ENCODE data around the gene TTC21A. TPM values are rescaled to one million over a fixed set of nuclear protein-coding genes. Genes with fewer than 3 reads are reported as not detected.

TTC21A gene
- total RNA-seq, 1 donor from 2014 or later: 6.2 TPM

GRCh38 chr3:39090922-39091321, 16.6 kb upstream of the TTC21A start:
- Mint-ChIP-seq H3K36me3 (ENCODE audit: low read depth) (peaks cover 31% of the 10 kb centered on the region), H3K4me3 (ENCODE audit: unreplicated experiment) (no peak overlapping the region), H3K4me1 (ENCODE audit: low read depth) (peaks cover 10% of the 10 kb centered on the region), H3K27ac (ENCODE audit: unreplicated experiment) (no peak overlapping the region), H3K9me3 (ENCODE audit: low read depth) (no peaks in the 10 kb centered on the region), H3K27me3 (ENCODE audit: low read depth) (no peaks in the 10 kb centered on the region)
- TF ChIP-seq, protein P1, sequence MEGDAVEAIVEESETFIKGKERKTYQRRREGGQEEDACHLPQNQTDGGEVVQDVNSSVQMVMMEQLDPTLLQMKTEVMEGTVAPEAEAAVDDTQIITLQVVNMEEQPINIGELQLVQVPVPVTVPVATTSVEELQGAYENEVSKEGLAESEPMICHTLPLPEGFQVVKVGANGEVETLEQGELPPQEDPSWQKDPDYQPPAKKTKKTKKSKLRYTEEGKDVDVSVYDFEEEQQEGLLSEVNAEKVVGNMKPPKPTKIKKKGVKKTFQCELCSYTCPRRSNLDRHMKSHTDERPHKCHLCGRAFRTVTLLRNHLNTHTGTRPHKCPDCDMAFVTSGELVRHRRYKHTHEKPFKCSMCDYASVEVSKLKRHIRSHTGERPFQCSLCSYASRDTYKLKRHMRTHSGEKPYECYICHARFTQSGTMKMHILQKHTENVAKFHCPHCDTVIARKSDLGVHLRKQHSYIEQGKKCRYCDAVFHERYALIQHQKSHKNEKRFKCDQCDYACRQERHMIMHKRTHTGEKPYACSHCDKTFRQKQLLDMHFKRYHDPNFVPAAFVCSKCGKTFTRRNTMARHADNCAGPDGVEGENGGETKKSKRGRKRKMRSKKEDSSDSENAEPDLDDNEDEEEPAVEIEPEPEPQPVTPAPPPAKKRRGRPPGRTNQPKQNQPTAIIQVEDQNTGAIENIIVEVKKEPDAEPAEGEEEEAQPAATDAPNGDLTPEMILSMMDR (IDR thresholded peaks at IDR 0.05): no peak
- DNase-seq (ENCODE audit: low spot score): no peak

DNA sequence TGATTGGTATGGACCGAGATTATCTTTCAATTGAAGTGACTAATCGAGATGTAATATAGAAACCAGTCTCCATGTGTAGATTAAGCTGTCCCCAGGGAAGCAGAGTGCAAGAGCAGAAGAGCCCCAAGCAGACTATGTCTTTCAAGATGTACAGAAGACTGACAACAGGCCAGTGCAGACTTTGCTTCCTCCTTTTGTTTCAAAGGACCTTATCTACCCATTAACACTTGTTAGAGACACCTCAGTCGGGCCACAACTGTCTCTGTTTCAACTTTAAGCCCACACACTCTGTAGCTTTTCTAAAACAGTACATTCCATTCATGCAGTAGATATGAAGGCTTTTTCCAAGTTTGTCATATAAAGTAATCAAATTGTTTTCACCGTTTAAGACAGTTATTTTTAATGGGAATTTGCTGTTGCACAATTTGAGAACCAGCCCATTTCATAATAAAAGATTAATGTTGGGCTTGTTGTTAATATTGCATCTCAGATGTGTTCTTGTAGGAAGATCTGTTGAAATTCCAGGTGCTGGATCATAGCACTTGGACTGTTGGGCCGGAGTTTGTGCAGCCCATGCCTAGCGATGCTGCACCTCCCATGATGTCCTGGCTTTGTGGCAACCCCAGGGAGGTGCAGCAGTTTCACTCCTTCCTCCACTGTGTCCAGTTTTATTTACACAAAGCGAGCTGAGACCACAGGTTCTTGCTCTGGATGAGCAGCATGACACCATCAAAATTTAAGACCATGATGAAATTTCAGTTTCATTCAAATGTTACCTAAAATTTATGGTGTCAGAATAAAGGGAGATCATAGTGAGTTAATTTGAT, 12.4 kb upstream of the TTC21A start:
- DNase-seq (ENCODE audit: low spot score): no peak
- H3K36me3 Mint-ChIP-seq (ENCODE audit: low read depth): peaks cover 27% of the 10 kb centered on the region
- no peak overlapping the region for H3K4me3 Mint-ChIP-seq (ENCODE audit: unreplicated experiment)
- H3K4me1 Mint-ChIP-seq (ENCODE audit: low read depth): peaks cover 10% of the 10 kb centered on the region
- no peaks in the 10 kb centered on the region for H3K27me3 Mint-ChIP-seq (ENCODE audit: low read depth)
- no peaks in the 10 kb centered on the region for H3K9me3 Mint-ChIP-seq (ENCODE audit: low read depth)
- TF ChIP-seq, protein P1 (IDR thresholded peaks at IDR 0.05): no peak
- peak overlapping the region; percentile 47 for H3K27ac Mint-ChIP-seq (ENCODE audit: unreplicated experiment)

DNA sequence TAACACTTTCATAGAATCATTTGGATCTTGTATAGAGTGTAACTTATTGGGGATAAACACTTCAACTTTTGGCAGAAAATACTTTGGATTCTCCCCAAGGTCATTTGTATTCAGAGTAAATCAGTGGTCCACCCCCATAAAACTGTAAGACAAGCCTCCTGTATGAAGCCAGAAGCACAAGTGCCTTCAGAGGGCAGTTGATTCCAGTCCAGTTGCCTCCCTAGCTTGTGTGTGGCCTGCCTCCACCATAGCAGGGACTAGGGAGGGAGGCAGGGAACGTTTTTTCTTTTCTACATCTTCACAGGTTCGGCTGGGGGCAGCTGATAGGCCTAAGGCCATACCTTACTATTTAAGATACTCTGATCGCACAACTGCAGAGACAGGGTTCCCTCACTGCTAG, 11.7 kb upstream of the TTC21A start:
- Mint-ChIP-seq H3K27ac (ENCODE audit: unreplicated experiment) (no peak overlapping the region), H3K9me3 (ENCODE audit: low read depth) (no peaks in the 10 kb centered on the region), H3K4me3 (ENCODE audit: unreplicated experiment) (no peak overlapping the region), H3K4me1 (ENCODE audit: low read depth) (peaks cover 10% of the 10 kb centered on the region), H3K27me3 (ENCODE audit: low read depth) (no peaks in the 10 kb centered on the region), H3K36me3 (ENCODE audit: low read depth) (peaks cover 26% of the 10 kb centered on the region)
- DNase-seq (ENCODE audit: low spot score): no peak
- TF ChIP-seq, protein P1 (IDR thresholded peaks at IDR 0.05): no peak

GRCh38 chr3:39096775-39097174, 10.7 kb upstream of the TTC21A start:
- H3K4me3 Mint-ChIP-seq (ENCODE audit: unreplicated experiment): no peak overlapping the region
- no peak for DNase-seq (ENCODE audit: low spot score)
- no peaks in the 10 kb centered on the region for H3K27me3 Mint-ChIP-seq (ENCODE audit: low read depth)
- H3K4me1 Mint-ChIP-seq (ENCODE audit: low read depth): peaks cover 10% of the 10 kb centered on the region
- TF ChIP-seq, protein P1 (IDR thresholded peaks at IDR 0.05): no peak
- peak overlapping the region; percentile 82 for H3K27ac Mint-ChIP-seq (ENCODE audit: unreplicated experiment)
- no peaks in the 10 kb centered on the region for H3K9me3 Mint-ChIP-seq (ENCODE audit: low read depth)
- H3K36me3 Mint-ChIP-seq (ENCODE audit: low read depth): peaks cover 25% of the 10 kb centered on the region

DNA sequence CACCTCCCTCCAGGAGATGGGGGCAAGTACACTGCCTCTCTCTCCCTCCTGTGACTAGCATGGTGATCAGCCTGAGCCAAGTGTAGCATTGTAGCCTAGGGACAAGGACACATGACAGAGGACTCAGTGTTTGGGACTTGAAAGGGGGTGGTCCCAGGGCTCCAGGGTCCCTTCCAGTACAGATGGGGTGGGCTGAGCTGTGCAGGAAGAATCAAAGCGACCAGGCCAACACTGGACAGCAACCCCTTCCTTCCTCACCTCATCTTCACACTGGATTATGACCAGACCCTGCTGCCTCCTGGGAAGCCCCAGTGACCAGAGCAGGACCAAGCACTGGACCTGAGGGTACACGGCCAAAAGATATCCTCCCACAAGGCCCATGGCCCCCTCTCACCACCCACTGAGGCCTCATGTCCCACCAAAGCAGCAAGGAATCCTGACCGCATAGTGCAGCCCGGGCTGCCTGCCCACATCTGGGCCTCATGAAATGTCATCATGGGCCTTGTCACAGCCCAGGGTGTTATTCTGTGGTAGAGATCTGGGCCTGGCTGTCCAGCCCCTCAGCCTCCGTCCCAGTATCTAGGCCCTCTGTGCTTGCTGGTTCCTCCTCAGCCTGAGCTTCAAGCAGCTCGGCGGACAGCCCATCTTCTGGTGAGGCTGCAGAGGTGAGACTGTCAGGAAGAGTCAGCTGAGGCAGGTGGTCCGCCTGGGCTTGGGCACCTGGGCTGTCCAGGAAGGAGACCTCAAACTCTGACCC, 9.6 kb upstream of the TTC21A start:
- TF ChIP-seq, protein P1 (IDR thresholded peaks at IDR 0.05): no peak
- Mint-ChIP-seq H3K4me1 (ENCODE audit: low read depth) (peaks cover 15% of the 10 kb centered on the region), H3K27ac (ENCODE audit: unreplicated experiment) (no peak overlapping the region), H3K36me3 (ENCODE audit: low read depth) (peaks cover 19% of the 10 kb centered on the region), H3K9me3 (ENCODE audit: low read depth) (no peaks in the 10 kb centered on the region), H3K27me3 (ENCODE audit: low read depth) (no peaks in the 10 kb centered on the region), H3K4me3 (ENCODE audit: unreplicated experiment) (no peak overlapping the region)
- no peak for DNase-seq (ENCODE audit: low spot score)
